ENCODE results near the gene VN1R5. TPM values are rescaled to one million over a fixed set of nuclear protein-coding genes. Genes with fewer than 3 reads are reported as not detected.

Gene VN1R5
- polyA plus RNA-seq, 1 experiment: not detected

GRCh38 chr1:247270003-247270402 lies 14.1 kb downstream of the VN1R5 start:
- POLR2A ChIA-PET: no interaction called here
- Histone ChIP-seq H3K9me3 (ENCODE audit: control insufficient read depth, insufficient read depth, low read length) (0 out of 2 replicates have a peak, but pooled peaks cover 4% of the 10 kb centered on the region), H3K27me3 (ENCODE audit: control insufficient read depth, insufficient read depth, low read length) (no peaks in the 10 kb centered on the region), H3K4me3 (ENCODE audit: low read depth, low read length) (no peak overlapping the region), H3K27ac (ENCODE audit: low read depth, low read length) (no peak overlapping the region)
- CTCF ChIA-PET: no interaction called here
- DNase-seq (ENCODE audit: low read depth, low spot score): no peak
- no peak for TF ChIP-seq CTCF (IDR thresholded peaks at IDR 0.05; ENCODE audit: low read depth, low read length)

- Histone ChIP-seq H3K27ac (ENCODE audit: low read depth, low read length) (no peak overlapping the region), H3K27me3 (ENCODE audit: control insufficient read depth, insufficient read depth, low read length) (no peaks in the 10 kb centered on the region), H3K4me3 (ENCODE audit: low read depth, low read length) (no peak overlapping the region), H3K9me3 (ENCODE audit: control insufficient read depth, insufficient read depth, low read length) (0 out of 2 replicates have a peak, but pooled peaks cover 4% of the 10 kb centered on the region)
- POLR2A ChIA-PET: no interaction called here
- no peak for TF ChIP-seq CTCF (IDR thresholded peaks at IDR 0.05; ENCODE audit: low read depth, low read length)
- CTCF ChIA-PET: no interaction called here
- DNase-seq (ENCODE audit: low read depth, low spot score): no peak
Measured at GRCh38 chr1:247273013-247273412, 17.1 kb downstream of the VN1R5 start.

GRCh38 chr1:247274605-247275256 lies 18.9 kb downstream of the VN1R5 start:
- TF ChIP-seq CTCF (IDR thresholded peaks at IDR 0.05; ENCODE audit: low read depth, low read length): no peak
- DNase-seq (ENCODE audit: low read depth, low spot score): no peak
- Histone ChIP-seq H3K4me3 (ENCODE audit: low read depth, low read length) (no peak overlapping the region), H3K27me3 (ENCODE audit: control insufficient read depth, insufficient read depth, low read length) (no peaks in the 10 kb centered on the region), H3K9me3 (ENCODE audit: control insufficient read depth, insufficient read depth, low read length) (peaks cover 6% of the 10 kb centered on the region; the same call in 1 of the 2 replicates), H3K27ac (ENCODE audit: low read depth, low read length) (no peak overlapping the region)
- CTCF ChIA-PET: interaction anchor here (0.7 to 1.0 kb wide), 2 partner anchors 98 to 100 kb away, joined by 3 to 4 read pairs; no protein-coding TSS in a partner anchor
- POLR2A ChIA-PET: no interaction called here

- TF ChIP-seq CTCF (IDR thresholded peaks at IDR 0.05; ENCODE audit: low read depth, low read length): no peak
- Histone ChIP-seq H3K27ac (ENCODE audit: low read depth, low read length) (no peak overlapping the region), H3K27me3 (ENCODE audit: control insufficient read depth, insufficient read depth, low read length) (no peaks in the 10 kb centered on the region), H3K9me3 (ENCODE audit: control insufficient read depth, insufficient read depth, low read length) (peaks cover 4% of the 10 kb centered on the region; the same call in 1 of the 2 replicates), H3K4me3 (ENCODE audit: low read depth, low read length) (no peak overlapping the region)
- CTCF ChIA-PET: no interaction called here
- POLR2A ChIA-PET: no interaction called here
- DNase-seq (ENCODE audit: low read depth, low spot score): no peak
Measured at GRCh38 chr1:247277191-247277590, 21.3 kb downstream of the VN1R5 start.

- POLR2A ChIA-PET: no interaction called here
- no peak for DNase-seq (ENCODE audit: low read depth, low spot score)
- CTCF ChIA-PET: no interaction called here
- no peak overlapping the region for H3K4me3 ChIP-seq (ENCODE audit: low read depth, low read length)
- no peak for TF ChIP-seq CTCF (IDR thresholded peaks at IDR 0.05; ENCODE audit: low read depth, low read length)
- H3K9me3 ChIP-seq (ENCODE audit: control insufficient read depth, insufficient read depth, low read length): peaks cover 6% of the 10 kb centered on the region
- no peak overlapping the region for H3K27ac ChIP-seq (ENCODE audit: low read depth, low read length)
- H3K27me3 ChIP-seq (ENCODE audit: control insufficient read depth, insufficient read depth, low read length): no peaks in the 10 kb centered on the region
Measured at GRCh38 chr1:247281001-247281574, 25.2 kb downstream of the VN1R5 start.
